Lower leg skin (tissue), 4 donors: ENCODE data around the gene ITGB5. TPM values are rescaled to one million over a fixed set of nuclear protein-coding genes. Genes with fewer than 3 reads are reported as not detected.
A peak's percentile ranks its signal among the peaks of the same experiment; 100 is the strongest.

Experiments used
- DNase-seq, 2 donors: peaks; one replicate each; pipeline ENCODE4 v3.0.0-alpha.2; 2019; ENCODE audit warnings: low spot score in 2 of 2
- H3K4me3 ChIP-seq: fragments of 200-600 bp; sonication (generic); 2 replicates; pipeline ENCODE4 v1.5.1; 2017; ENCODE audit warnings: mild to moderate bottlenecking, low read depth; ENCODE audit not compliant: poor library complexity, severe bottlenecking
- CTCF ChIP-seq, 3 donors: fragments of 450-650 bp; IDR thresholded peaks; one replicate each; pipeline ENCODE4 v1.5.1; 2016; ENCODE audit warnings: antibody characterized with exemption in 3 of 3, mild to moderate bottlenecking in 3 of 3, moderate library complexity in 2 of 3
- POLR2A ChIP-seq, 2 donors: fragments of 450-650 bp; IDR thresholded peaks; one replicate each; pipeline ENCODE4 v1.6.1; 2016 to 2017; ENCODE audit warnings: antibody characterized with exemption in 2 of 2, mild to moderate bottlenecking in 1 of 2, moderate library complexity in 1 of 2
- WGBS, 2 donors: methylation state at CpG; one replicate each; pipeline ENCODE4 v1.1.5; 2018; 5-methylcytosine and 5-hydroxymethylcytosine counted together
- intact Hi-C: fragments of 100-400 bp; cut with DNase I; formaldehyde crosslinking; loops from one replicate; pipeline ENCODE4 v1.15.0; 2023; ENCODE audit warnings: low total_unique reads
- microRNA counts, 2 donors: library from miRNA; unstranded; fragments of <30 nt; microRNA quantifications; one replicate each; lab custom pipeline; 2016
- microRNA-seq, 2 donors: library from miRNA; unstranded; fragments of <30 nt; microRNA quantifications; one replicate each; pipeline ENCODE4, GENCODE V29; 2016; ENCODE audit warnings: borderline replicate concordance in 2 of 2, borderline number of aligned reads in 1 of 2
- total RNA-seq, 4 donors: library from RNA; depleted of rRNA; stranded (reverse); fragments of >200 nt; gene quantifications; one replicate each; pipeline ENCODE4 v1.1.0, GENCODE V29; 2016

ITGB5 gene
- total RNA-seq, 4 donors from 2014 or later, result 210 to 414 (median 286) TPM

GRCh38 chr3:124730129-124730940 is 156.8 kb downstream of the ITGB5 start, which contains the start of gene UMPS:
TSS of gene UMPS (plus strand) at chr3:124730452. CDS start at chr3:124730472, 20 bp downstream.
- WGBS, 2 donors, result 0 to 1% methylated on average over 22 to 44 of the region's 44 CpGs
- H3K4me3 ChIP-seq, result peak within 1 kb of the TSS; percentile 89
- intact Hi-C loops, result no loop called here
- TF ChIP-seq POLR2A (IDR thresholded peaks at IDR 0.05) (no peak), CTCF (IDR thresholded peaks at IDR 0.05) (no peak)
- DNase-seq, result peak; percentile 81 to 98

- TF ChIP-seq CTCF (IDR thresholded peaks at IDR 0.05) (no peak), POLR2A (IDR thresholded peaks at IDR 0.05) (no peak)
- DNase-seq, result no peak
- 62 to 68% methylated on average over 2 of the region's 2 CpGs for WGBS, 2 donors
These were observed 164.6 kb downstream of the ITGB5 start for GRCh38 chr3:124722589-124722988.

GRCh38 chr3:124714223-124714853 is 172.8 kb downstream of the ITGB5 start:
- DNase-seq, result no peak
- TF ChIP-seq CTCF (IDR thresholded peaks at IDR 0.05), result no peak
- TF ChIP-seq POLR2A (IDR thresholded peaks at IDR 0.05), result no peak
- 64 to 80% methylated on average over 11 of the region's 11 CpGs for WGBS, 2 donors
- no peak overlapping the region for H3K4me3 ChIP-seq
- intact Hi-C loops, result no loop called here

More at GRCh38 chr3:124722589-124722988, 164.6 kb downstream of the ITGB5 start:
- no peak overlapping the region for H3K4me3 ChIP-seq
- intact Hi-C loops, result no loop called here

MicroRNA genes within 50 kb of the gene (microRNA counts, 767-probe panel; counts per million panel counts)
- microRNA hsa-miR-544b (lab: Ali Mortazavi, UCI), result 0 to 358 counts per million in 2 donors

Small RNA genes within 50 kb of the gene (microRNA-seq; reads per million reads assigned to microRNA genes)
- 0 reads per million in 2 donors for gene MIR544B

Other genes with a start within 250 kb of the ITGB5 start
- gene UMPS, start 156.9 kb downstream of the ITGB5 start, total RNA-seq, result 10 to 100 TPM; 13.4 to 19.9 (median 15.8) TPM
- not detected for gene MUC13, start 47.4 kb upstream of the ITGB5 start, total RNA-seq
- gene HEG1, start 168.6 kb upstream of the ITGB5 start, total RNA-seq, result 10 to 100 TPM; 13.6 to 22.7 (median 16.8) TPM